ENCODE results near the gene LSM4. TPM values are rescaled to one million over a fixed set of nuclear protein-coding genes. Genes with fewer than 3 reads are reported as not detected.

LSM4 gene
- total and polyA plus RNA-seq, 2 of the 13 experiments (the other 11 are each of a cell fraction or from before 2014, with no cell fraction given): 65.8 to 166 TPM

DNA sequence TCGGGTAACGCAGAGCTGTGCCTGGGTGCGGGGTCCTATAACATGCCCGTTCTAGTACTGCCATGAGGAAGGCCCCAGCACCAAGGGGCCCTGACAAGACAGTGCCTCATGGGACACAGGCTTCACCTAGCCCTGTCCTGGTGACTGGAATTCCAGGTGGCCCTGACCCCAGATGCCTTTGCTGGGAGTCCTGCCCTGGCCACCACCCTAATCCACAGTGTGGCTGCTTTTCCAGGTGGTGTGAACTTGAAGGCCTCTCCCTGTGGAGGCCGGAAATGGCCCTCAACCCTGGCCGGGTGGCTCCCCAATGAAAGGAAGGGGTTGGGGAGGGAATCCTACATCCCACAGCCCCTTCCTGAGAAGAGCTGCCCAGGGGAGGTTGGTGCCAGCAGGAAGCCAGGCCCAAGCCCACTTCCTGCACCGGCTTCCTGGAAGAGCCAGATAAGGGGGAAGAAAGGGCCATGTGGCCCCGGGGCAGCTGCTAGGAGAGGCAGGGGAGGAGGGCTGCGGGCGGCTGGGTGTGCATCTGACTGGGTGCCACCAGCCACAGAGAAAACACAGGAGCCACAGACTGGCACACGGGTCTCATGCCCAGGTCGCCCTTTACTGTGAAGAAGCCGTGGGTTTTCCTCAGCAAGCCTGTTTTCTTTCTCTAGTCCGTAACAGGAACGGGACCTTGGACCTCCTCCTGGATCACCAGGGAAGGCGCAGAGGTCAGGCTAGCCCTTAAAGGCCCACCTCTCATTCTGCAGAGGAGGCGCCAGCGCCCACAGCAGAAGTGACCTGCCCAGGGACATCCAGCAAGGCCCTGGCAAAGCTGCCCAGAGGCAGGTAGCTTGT, 4.7 kb downstream of the LSM4 start (continued):
- TF ChIP-seq ZNF841 (CRISPR knock-in tag; IDR thresholded peaks at IDR 0.05; ENCODE audit: borderline replicate concordance) (no peak), ZNF230 (CRISPR knock-in tag; IDR thresholded peaks at IDR 0.05) (peak; percentile 91), TEAD2 (CRISPR knock-in tag; IDR thresholded peaks at IDR 0.05) (no peak), ZNF773 (CRISPR knock-in tag; IDR thresholded peaks at IDR 0.05; ENCODE audit: borderline replicate concordance) (no peak), PLRG1 (conservative IDR thresholded peaks at IDR 0.05) (no peak), FOXK2 (IDR thresholded peaks at IDR 0.05) (no peak), YEATS4 (CRISPR knock-in tag; IDR thresholded peaks at IDR 0.05; ENCODE audit: borderline replicate concordance) (peak; percentile 29; the same call in 1 of the 2 replicates), HMGA1 (CRISPR knock-in tag; conservative IDR thresholded peaks at IDR 0.05) (no peak), KLF15 (CRISPR knock-in tag; IDR thresholded peaks at IDR 0.05; ENCODE audit: borderline replicate concordance) (no peak), ZNF720 (CRISPR knock-in tag; IDR thresholded peaks at IDR 0.05) (no peak), ZNF350 (CRISPR knock-in tag; IDR thresholded peaks at IDR 0.05; ENCODE audit: borderline replicate concordance, low read depth) (peak; percentile 83; the same call in 1 of the 2 replicates), ZSCAN20 (CRISPR knock-in tag; IDR thresholded peaks at IDR 0.05; ENCODE audit: borderline replicate concordance) (no peak), ZNF33B (CRISPR knock-in tag; IDR thresholded peaks at IDR 0.05) (no peak), ETV5 (CRISPR knock-in tag; IDR thresholded peaks at IDR 0.05; ENCODE audit: borderline replicate concordance) (peak; percentile 79), THYN1 (CRISPR knock-in tag; IDR thresholded peaks at IDR 0.05; ENCODE audit: borderline replicate concordance, low read depth) (no peak), ZNF562 (CRISPR knock-in tag; IDR thresholded peaks at IDR 0.05; ENCODE audit: borderline replicate concordance) (no peak), MTF1 (CRISPR knock-in tag; IDR thresholded peaks at IDR 0.05) (no peak), ZBTB8A (CRISPR knock-in tag; IDR thresholded peaks at IDR 0.05; ENCODE audit: borderline replicate concordance, low read depth) (no peak), MBD4 (IDR thresholded peaks at IDR 0.05; ENCODE audit: borderline replicate concordance, low read length) (no peak), CAMTA2 (CRISPR knock-in tag; IDR thresholded peaks at IDR 0.05; ENCODE audit: borderline replicate concordance) (no peak), SP5 (CRISPR knock-in tag; IDR thresholded peaks at IDR 0.05; ENCODE audit: borderline replicate concordance, low read depth) (no peak; the same call in 1 of the 2 replicates)
- TF ChIP-seq, protein P1, sequence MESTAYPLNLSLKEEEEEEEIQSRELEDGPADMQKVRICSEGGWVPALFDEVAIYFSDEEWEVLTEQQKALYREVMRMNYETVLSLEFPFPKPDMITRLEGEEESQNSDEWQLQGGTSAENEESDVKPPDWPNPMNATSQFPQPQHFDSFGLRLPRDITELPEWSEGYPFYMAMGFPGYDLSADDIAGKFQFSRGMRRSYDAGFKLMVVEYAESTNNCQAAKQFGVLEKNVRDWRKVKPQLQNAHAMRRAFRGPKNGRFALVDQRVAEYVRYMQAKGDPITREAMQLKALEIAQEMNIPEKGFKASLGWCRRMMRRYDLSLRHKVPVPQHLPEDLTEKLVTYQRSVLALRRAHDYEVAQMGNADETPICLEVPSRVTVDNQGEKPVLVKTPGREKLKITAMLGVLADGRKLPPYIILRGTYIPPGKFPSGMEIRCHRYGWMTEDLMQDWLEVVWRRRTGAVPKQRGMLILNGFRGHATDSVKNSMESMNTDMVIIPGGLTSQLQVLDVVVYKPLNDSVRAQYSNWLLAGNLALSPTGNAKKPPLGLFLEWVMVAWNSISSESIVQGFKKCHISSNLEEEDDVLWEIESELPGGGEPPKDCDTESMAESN (CRISPR knock-in tag; conservative IDR thresholded peaks at IDR 0.05): 0 out of 2 replicates have a peak, but pooled peaks have one; percentile 26
- TF ChIP-seq, protein P2, sequence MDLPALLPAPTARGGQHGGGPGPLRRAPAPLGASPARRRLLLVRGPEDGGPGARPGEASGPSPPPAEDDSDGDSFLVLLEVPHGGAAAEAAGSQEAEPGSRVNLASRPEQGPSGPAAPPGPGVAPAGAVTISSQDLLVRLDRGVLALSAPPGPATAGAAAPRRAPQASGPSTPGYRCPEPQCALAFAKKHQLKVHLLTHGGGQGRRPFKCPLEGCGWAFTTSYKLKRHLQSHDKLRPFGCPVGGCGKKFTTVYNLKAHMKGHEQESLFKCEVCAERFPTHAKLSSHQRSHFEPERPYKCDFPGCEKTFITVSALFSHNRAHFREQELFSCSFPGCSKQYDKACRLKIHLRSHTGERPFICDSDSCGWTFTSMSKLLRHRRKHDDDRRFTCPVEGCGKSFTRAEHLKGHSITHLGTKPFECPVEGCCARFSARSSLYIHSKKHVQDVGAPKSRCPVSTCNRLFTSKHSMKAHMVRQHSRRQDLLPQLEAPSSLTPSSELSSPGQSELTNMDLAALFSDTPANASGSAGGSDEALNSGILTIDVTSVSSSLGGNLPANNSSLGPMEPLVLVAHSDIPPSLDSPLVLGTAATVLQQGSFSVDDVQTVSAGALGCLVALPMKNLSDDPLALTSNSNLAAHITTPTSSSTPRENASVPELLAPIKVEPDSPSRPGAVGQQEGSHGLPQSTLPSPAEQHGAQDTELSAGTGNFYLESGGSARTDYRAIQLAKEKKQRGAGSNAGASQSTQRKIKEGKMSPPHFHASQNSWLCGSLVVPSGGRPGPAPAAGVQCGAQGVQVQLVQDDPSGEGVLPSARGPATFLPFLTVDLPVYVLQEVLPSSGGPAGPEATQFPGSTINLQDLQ (CRISPR knock-in tag; IDR thresholded peaks at IDR 0.05): no peak
- TF ChIP-seq, protein P3, sequence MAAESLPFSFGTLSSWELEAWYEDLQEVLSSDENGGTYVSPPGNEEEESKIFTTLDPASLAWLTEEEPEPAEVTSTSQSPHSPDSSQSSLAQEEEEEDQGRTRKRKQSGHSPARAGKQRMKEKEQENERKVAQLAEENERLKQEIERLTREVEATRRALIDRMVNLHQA (CRISPR knock-in tag; IDR thresholded peaks at IDR 0.05): no peak
- TF ChIP-seq, protein P4, sequence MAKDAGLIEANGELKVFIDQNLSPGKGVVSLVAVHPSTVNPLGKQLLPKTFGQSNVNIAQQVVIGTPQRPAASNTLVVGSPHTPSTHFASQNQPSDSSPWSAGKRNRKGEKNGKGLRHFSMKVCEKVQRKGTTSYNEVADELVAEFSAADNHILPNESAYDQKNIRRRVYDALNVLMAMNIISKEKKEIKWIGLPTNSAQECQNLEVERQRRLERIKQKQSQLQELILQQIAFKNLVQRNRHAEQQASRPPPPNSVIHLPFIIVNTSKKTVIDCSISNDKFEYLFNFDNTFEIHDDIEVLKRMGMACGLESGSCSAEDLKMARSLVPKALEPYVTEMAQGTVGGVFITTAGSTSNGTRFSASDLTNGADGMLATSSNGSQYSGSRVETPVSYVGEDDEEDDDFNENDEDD (CRISPR knock-in tag; IDR thresholded peaks at IDR 0.05; ENCODE audit: borderline replicate concordance): peak; percentile 43; the same call in 1 of the 2 replicates
